ENCODE data around the gene ARPC2.

DNA sequence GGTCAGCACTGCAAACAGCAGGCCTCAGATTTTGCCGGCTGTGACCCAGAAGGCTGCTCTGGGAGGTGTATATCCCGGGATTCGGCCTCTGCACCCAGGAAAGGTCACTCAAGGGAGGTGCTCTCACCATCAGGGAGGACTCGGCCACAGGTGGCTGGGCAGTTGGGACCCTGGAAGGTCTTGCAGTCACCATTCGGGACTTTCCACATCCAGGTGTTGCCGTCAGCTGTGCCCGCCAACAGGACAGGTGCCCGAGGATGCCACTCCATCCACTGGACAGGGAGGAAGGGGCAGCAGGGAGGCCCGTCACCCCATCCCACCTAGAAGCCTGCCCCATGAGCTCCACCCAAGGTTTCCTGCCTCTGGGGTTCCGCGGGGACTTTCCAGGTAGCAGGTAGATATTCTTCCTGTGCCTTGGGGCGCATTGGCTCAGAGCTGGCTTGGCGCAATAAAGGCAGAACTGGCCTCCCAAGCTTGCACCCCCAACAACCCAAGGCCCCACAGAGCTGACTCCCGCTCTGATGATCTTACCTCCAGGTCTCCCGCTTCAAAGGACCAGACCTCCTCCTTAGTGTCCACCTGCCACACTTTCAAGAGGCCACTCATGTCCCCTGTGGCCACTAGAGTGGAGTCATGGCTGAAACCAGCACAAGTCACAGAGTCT is 49.5 kb downstream of the ARPC2 start:
- TF ChIP-seq POLR2A (IDR thresholded peaks at IDR 0.05; ENCODE audit: low read depth, low read length) (no peak), TAF1 (IDR thresholded peaks at IDR 0.05; ENCODE audit: borderline replicate concordance, low read depth, low read length) (no peak), POLR2AphosphoS5 (IDR thresholded peaks at IDR 0.05; ENCODE audit: low read depth, low read length) (no peak)
